Activated naive CD8-positive, alpha-beta T cell treated with anti-CD3 and anti-CD28 coated beads, Interleukin-2, amount 10 ng/mL, durations not matched to agents 7 days and 5 days (primary cell): Measurements from ENCODE around the gene RXFP2. TPM values are rescaled to one million over a fixed set of nuclear protein-coding genes. Genes with fewer than 3 reads are reported as not detected.

Source experiments
- ATAC-seq: fragments of 150-1000 bp; cut with Tn5 transposase; one replicate; pipeline ENCODE4 v1.10.0; 2021; ENCODE audit warnings: low read depth, moderate library complexity
- POLR2A ChIA-PET: fragments of 350-600 bp; sonication (Branson Sonifier 250); formaldehyde crosslinking; loops from one replicate; lab custom pipeline; 2021; ENCODE audit warnings: antibody characterized with exemption; lab: Charles Lee
- DNase-seq: peaks from one replicate; pipeline ENCODE4 v3.0.0; 2021
- H3K27ac Mint-ChIP-seq: one replicate; pipeline ENCODE4 v1.8.0; 2022; ENCODE audit warnings: mild to moderate bottlenecking, mixed read lengths
- H3K27me3 Mint-ChIP-seq: one replicate; pipeline ENCODE4 v1.8.0; 2022; ENCODE audit warnings: mild to moderate bottlenecking, moderate library complexity, mixed read lengths
- H3K36me3 Mint-ChIP-seq: one replicate; pipeline ENCODE4 v1.8.0; 2021; ENCODE audit warnings: mild to moderate bottlenecking, mixed read lengths
- H3K4me1 Mint-ChIP-seq: one replicate; pipeline ENCODE4 v1.8.0; 2021; ENCODE audit warnings: mixed read lengths
- H3K4me3 Mint-ChIP-seq: one replicate; pipeline ENCODE4 v1.8.0; 2022; ENCODE audit warnings: mild to moderate bottlenecking, moderate library complexity, mixed read lengths
- H3K9me3 Mint-ChIP-seq: one replicate; pipeline ENCODE4 v1.8.0; 2021; ENCODE audit warnings: mixed read lengths
- total RNA-seq, 2 experiments: library from RNA; stranded (reverse); gene quantifications; one replicate each; pipeline ENCODE4 v1.2.3, GENCODE V29; 2021

RXFP2 gene
- total RNA-seq, 2 experiments from 2014 or later: not detected

- Mint-ChIP-seq H3K27ac (no peak overlapping the region), H3K4me1 (peaks cover 4% of the 10 kb centered on the region), H3K27me3 (peaks cover 35% of the 10 kb centered on the region), H3K4me3 (no peak overlapping the region), H3K9me3 (no peaks in the 10 kb centered on the region), H3K36me3 (no peaks in the 10 kb centered on the region)
- ATAC-seq: no peak
- no peak for DNase-seq
- POLR2A ChIA-PET: no interaction called here
These were observed 111.9 kb downstream of the RXFP2 start for GRCh38 chr13:31851216-31851615.
